ENCODE results near the gene BANK1. TPM values are rescaled to one million over a fixed set of nuclear protein-coding genes. Genes with fewer than 3 reads are reported as not detected.

BANK1 gene
- total RNA-seq, 1 donor from 2014 or later, result 12.6 TPM

DNA sequence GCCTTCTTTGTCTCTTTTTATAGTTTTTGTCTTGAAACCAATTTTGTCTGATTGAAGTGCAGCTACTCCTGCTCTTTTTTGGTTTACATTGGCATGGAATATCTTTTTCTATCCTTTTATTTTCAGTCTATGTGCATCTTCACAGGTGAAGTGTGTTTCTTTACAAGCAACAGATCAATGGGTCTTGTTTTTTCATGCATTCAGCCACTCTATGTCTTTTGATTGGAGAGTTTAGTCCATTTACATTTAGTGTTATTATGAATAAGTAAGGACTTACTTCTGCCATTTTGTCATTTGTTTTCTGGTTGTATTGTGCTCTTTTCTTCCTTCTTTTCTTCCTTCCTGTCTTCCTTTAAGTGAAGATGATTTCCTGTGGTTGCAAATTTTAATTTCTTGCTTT is 330.3 kb downstream of the BANK1 start:
- Histone ChIP-seq H3K9me3 (peaks cover 8% of the 10 kb centered on the region), H3K27me3 (no peaks in the 10 kb centered on the region), H3K4me1 (no peaks in the 10 kb centered on the region), H3K4me3 (no peak overlapping the region), H3K27ac (no peak overlapping the region), H3K36me3 (no peaks in the 10 kb centered on the region)
- no peak for DNase-seq
- no peak for ATAC-seq
- intact Hi-C loops (cut with DNase I), result no loop called here
- TF ChIP-seq, protein P1, sequence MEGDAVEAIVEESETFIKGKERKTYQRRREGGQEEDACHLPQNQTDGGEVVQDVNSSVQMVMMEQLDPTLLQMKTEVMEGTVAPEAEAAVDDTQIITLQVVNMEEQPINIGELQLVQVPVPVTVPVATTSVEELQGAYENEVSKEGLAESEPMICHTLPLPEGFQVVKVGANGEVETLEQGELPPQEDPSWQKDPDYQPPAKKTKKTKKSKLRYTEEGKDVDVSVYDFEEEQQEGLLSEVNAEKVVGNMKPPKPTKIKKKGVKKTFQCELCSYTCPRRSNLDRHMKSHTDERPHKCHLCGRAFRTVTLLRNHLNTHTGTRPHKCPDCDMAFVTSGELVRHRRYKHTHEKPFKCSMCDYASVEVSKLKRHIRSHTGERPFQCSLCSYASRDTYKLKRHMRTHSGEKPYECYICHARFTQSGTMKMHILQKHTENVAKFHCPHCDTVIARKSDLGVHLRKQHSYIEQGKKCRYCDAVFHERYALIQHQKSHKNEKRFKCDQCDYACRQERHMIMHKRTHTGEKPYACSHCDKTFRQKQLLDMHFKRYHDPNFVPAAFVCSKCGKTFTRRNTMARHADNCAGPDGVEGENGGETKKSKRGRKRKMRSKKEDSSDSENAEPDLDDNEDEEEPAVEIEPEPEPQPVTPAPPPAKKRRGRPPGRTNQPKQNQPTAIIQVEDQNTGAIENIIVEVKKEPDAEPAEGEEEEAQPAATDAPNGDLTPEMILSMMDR (IDR thresholded peaks at IDR 0.05), result no peak
